ENCODE data around the gene DAPK2. TPM values are rescaled to one million over a fixed set of nuclear protein-coding genes. Genes with fewer than 3 reads are reported as not detected.

The DAPK2 gene
- total and polyA plus RNA-seq, 2 donors (not counting 1 experiment from before 2014, with no cell fraction given), result 8.3 to 31.9 TPM

DNA sequence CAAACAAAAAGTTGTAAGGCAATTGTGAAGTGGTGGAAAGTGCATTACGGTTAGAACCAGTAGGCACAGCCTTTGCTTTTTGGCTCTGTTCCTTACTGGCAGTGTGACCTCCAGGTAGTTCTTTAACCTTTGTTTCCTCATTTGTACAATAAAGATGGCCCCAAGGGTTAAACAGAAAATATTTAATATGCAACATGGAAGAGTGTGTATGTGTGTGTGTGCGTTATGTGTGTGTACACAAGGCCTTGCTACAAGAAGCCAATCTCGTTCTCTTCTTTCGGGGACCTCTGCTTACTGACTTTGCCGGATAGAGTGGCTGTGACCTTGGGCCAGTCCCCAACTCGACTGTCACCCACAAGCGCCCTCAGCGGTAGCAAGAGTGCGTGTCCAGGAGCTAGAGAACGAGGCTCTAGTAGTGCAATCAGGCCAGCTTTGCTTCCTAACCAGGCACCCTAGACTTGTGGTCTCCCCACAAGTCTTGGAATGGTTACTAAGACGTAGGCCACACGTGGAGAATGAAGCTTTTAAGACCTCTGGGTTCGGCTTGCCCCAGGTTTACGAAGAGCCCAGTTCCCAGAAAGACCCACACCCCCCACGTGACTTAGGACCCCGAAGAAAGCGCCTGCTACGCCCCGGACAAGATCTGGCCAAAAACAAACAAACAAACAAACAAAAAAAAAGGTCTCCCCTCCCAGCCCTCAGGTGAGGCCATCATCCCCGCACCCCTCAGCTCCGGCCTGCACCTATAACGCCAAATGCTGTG, 46.8 kb upstream of the DAPK2 start:
- Histone ChIP-seq H3K27ac (ENCODE audit: low read length in 2 of 2) (peak overlapping the region; percentile 90 to 95), H3K36me3 (replicated peaks in 1 of 2; ENCODE audit: control extremely low read depth in 1 of 2, control insufficient read depth in 1 of 2, extremely low read depth in 1 of 2, insufficient read depth in 2 of 2, low read length in 1 of 2) (peaks cover 2 to 5% of the 10 kb centered on the region in 2 experiments), H3K9me3 (ENCODE audit: control extremely low read depth in 1 of 3, control insufficient read depth in 2 of 3, insufficient read depth in 1 of 3, low read length in 2 of 3) (no peaks in the 10 kb centered on the region), H3K27me3 (replicated peaks in 1 of 4; ENCODE audit: control extremely low read depth in 1 of 4, control insufficient read depth in 3 of 4, insufficient read depth in 4 of 4, low read length in 3 of 4) (no peaks in the 10 kb centered on the region), H3K4me1 (ENCODE audit: control insufficient read depth in 2 of 2, insufficient read depth in 2 of 2, low read length in 2 of 2) (peaks cover 82 to 85% of the 10 kb centered on the region in 2 donors), H3K4me3 (ENCODE audit: control extremely low read depth in 1 of 5, extremely low read depth in 1 of 5, insufficient read depth in 1 of 5, low read depth in 2 of 5, low read length in 4 of 5) (peak overlapping the region; percentile 76 to 94 (median 84)), H2AFZ (ENCODE audit: insufficient read depth, low read depth, low read length, poor library complexity, severe bottlenecking) (peak overlapping the region; percentile 82), H3K79me2 (ENCODE audit: control insufficient read depth, insufficient read depth, low read length) (peaks cover 85% of the 10 kb centered on the region), H3K9ac (ENCODE audit: low read length) (peak overlapping the region; percentile 83), H3K4me2 (replicated peaks; ENCODE audit: low read depth, low read length, poor library complexity, severe bottlenecking) (peak overlapping the region; percentile 93), H4K20me1 (ENCODE audit: control insufficient read depth, insufficient read depth, low read length, poor library complexity, severe bottlenecking) (peaks cover 19% of the 10 kb centered on the region)
- ChIA-PET POLR2A (interaction anchor here (0.8 to 2.2 kb wide), 10 partner anchors 9 to 801 kb away, joined by 3 to 14 read pairs (median 4); partner anchors contain the start of genes PIF1 and SNX22), CTCF (interaction anchor here (0.9 to 4.6 kb wide), 13 partner anchors 17 to 626 kb away, joined by 3 to 33 read pairs (median 4); partner anchors contain the start of genes DAPK2 and PPIB)
- H3K27ac Mint-ChIP-seq, result peak overlapping the region; percentile 98
- H3K9me3 Mint-ChIP-seq (ENCODE audit: insufficient read depth), result no peaks in the 10 kb centered on the region
- intact Hi-C loops (cut with micrococcal nuclease), result loop anchor here (1.0 to 10.0 kb wide), 9 partner anchors 18 to 904 kb away; partner anchors contain the start of genes APH1B, PPIB, RAB8B and USP3
- peak; percentile 2 for ATAC-seq (ENCODE audit: low read depth)
- H3K4me1 Mint-ChIP-seq, result peaks cover 85% of the 10 kb centered on the region
- H3K27me3 Mint-ChIP-seq, result no peaks in the 10 kb centered on the region
- peak; percentile 67 for DNase-seq
- peak overlapping the region; percentile 97 for H3K4me3 Mint-ChIP-seq
- TF ChIP-seq, protein P1, sequence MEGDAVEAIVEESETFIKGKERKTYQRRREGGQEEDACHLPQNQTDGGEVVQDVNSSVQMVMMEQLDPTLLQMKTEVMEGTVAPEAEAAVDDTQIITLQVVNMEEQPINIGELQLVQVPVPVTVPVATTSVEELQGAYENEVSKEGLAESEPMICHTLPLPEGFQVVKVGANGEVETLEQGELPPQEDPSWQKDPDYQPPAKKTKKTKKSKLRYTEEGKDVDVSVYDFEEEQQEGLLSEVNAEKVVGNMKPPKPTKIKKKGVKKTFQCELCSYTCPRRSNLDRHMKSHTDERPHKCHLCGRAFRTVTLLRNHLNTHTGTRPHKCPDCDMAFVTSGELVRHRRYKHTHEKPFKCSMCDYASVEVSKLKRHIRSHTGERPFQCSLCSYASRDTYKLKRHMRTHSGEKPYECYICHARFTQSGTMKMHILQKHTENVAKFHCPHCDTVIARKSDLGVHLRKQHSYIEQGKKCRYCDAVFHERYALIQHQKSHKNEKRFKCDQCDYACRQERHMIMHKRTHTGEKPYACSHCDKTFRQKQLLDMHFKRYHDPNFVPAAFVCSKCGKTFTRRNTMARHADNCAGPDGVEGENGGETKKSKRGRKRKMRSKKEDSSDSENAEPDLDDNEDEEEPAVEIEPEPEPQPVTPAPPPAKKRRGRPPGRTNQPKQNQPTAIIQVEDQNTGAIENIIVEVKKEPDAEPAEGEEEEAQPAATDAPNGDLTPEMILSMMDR (IDR thresholded peaks at IDR 0.05), result no peak
- TF ChIP-seq EZH2 (IDR thresholded peaks at IDR 0.05; ENCODE audit: borderline replicate concordance, insufficient read depth, low read depth, low read length, poor library complexity, severe bottlenecking), result no peak
- 1% methylated on average over 18 of the region's 22 CpGs for WGBS (ENCODE audit: insufficient coverage)

Measured in B cell (primary cell).